K562 (cell line): ENCODE measurements around the gene CDC45. TPM values are rescaled to one million over a fixed set of nuclear protein-coding genes. Genes with fewer than 3 reads are reported as not detected.

Experiments used
- POLR2AphosphoS5 ChIP-seq: IDR thresholded peaks from 2 replicates; pipeline ENCODE4 v1.6.1; 2011; ENCODE audit warnings: mild to moderate bottlenecking, low read depth, low read length, moderate library complexity; ENCODE audit not compliant: control insufficient read depth, insufficient read depth
- SMAD3 ChIP-seq: fragments of 450-650 bp; formaldehyde crosslinking; conservative IDR thresholded peaks from 2 replicates; pipeline ENCODE4 v1.4.0; 2020; ENCODE audit warnings: mild to moderate bottlenecking
- TOE1 ChIP-seq, 2 experiments: fragments of 450-650 bp in 1 of 2; sonication (generic) in 1 of 2; formaldehyde crosslinking in 1 of 2; IDR thresholded peaks; 2 replicates each; pipeline versions ENCODE4 v1.7.1 to v1.8.0; 2016 to 2022; ENCODE audit warnings: borderline replicate concordance in 2 of 2, mild to moderate bottlenecking in 2 of 2, antibody characterized with exemption in 1 of 2, inconsistent platforms in 1 of 2, low read depth in 1 of 2, missing genetic modification reagents in 1 of 2, moderate library complexity in 1 of 2
- ZBTB17 ChIP-seq: fragments of 450-650 bp; formaldehyde crosslinking; IDR thresholded peaks from 2 replicates; pipeline ENCODE4 v1.4.0; 2020; ENCODE audit warnings: mild to moderate bottlenecking
- polyA plus RNA-seq, 8 experiments: library from polyadenylated mRNA; depleted of rRNA in 4 of 8; stranded (reverse) in 5 of 8; unstranded in 3 of 8; fragments of >200 nt; fragmentation: Nextera tagmentation in 2 of 8; fragmentation: Illumina TruSeq in 1 of 8; extraction: Ambion mirVana in 2 of 8; extraction: Trizol in 1 of 8; gene quantifications; 2 replicates each; pipeline versions ENCODE4 v1.2.1 to v1.2.3, GENCODE V29; 2011 to 2014; ENCODE audit warnings: inconsistent platforms in 1 of 8, missing spikeins in 1 of 8
- total RNA-seq, 7 experiments: library from RNA; depleted of rRNA in 6 of 7; stranded (reverse); fragments of >200 nt in 6 of 7; fragmentation: Illumina TruSeq in 2 of 7; extraction: Trizol in 2 of 7; gene quantifications; 2 replicates each; pipeline versions ENCODE4 v1.2.1 to v1.2.3, GENCODE V29; 2011 to 2021; ENCODE audit warnings: low replicate concordance in 1 of 7
- TF ChIP-seq, protein P1 (sequence below), 2 experiments: fragments of 200-800 bp in 1 of 2; sonication (Bioruptor generic) in 1 of 2; sonication (generic) in 1 of 2; formaldehyde crosslinking in 1 of 2; IDR thresholded peaks in 1 of 2; conservative IDR thresholded peaks in 1 of 2; 2 replicates each; pipeline versions ENCODE4 v1.5.0 to v1.6.1; 2016 to 2020; ENCODE audit warnings: missing compliant biosample characterization in 1 of 2, missing genetic modification characterization in 1 of 2, missing genetic modification reagents in 1 of 2
- TF ChIP-seq, protein P2 (sequence below), 2 experiments: IDR thresholded peaks; 2 replicates each; pipeline ENCODE4 v1.6.1; 2011; ENCODE audit warnings: borderline replicate concordance in 1 of 2, control low read depth in 1 of 2, low read depth in 1 of 2, low read length in 1 of 2, mild to moderate bottlenecking in 1 of 2, mixed read lengths in 1 of 2, moderate library complexity in 1 of 2; ENCODE audit not compliant: insufficient read depth in 1 of 2, insufficient read length in 1 of 2, poor library complexity in 1 of 2, severe bottlenecking in 1 of 2; ENCODE audit errors: extremely low read depth in 1 of 2

The CDC45 gene
- total and polyA plus RNA-seq, 9 of the 15 experiments (the other 6 are each of a cell fraction or from before 2014, with no cell fraction given), result 251 to 580 (median 410) TPM

DNA sequence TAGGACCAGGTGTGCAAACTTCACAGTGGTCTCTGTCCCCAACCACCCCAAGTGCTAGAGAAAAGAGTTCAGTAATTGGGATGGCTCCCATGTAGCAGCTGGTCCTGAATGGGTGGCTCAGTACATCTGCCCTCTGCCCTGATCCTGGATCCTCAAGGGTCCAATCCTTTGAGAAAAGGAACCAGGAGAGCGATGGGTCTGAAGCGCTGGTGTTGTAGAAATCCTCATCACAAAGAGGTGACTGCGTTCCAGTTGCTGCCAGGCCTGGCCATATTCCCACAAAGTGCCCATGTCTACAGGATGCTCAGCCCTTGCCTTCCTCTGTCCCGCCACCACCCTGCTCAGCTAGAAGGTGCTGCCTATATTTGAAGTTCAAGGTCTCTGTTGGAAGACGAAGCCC, 26.0 kb upstream of the CDC45 start (continued):
- TF ChIP-seq, protein P1, sequence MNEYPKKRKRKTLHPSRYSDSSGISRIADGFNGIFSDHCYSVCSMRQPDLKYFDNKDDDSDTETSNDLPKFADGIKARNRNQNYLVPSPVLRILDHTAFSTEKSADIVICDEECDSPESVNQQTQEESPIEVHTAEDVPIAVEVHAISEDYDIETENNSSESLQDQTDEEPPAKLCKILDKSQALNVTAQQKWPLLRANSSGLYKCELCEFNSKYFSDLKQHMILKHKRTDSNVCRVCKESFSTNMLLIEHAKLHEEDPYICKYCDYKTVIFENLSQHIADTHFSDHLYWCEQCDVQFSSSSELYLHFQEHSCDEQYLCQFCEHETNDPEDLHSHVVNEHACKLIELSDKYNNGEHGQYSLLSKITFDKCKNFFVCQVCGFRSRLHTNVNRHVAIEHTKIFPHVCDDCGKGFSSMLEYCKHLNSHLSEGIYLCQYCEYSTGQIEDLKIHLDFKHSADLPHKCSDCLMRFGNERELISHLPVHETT (CRISPR knock-in tag; conservative IDR thresholded peaks at IDR 0.05 in 1 of 2, IDR thresholded peaks at IDR 0.05 in 1 of 2), result 0 out of 4 replicates have a peak, but pooled peaks of 1 of the 2 experiments have one; percentile 18
- 0 out of 2 replicates have a peak, but pooled peaks have one; percentile 24 for TF ChIP-seq ZBTB17
- no peak for TF ChIP-seq TOE1 (IDR thresholded peaks at IDR 0.05; ENCODE audit: borderline replicate concordance)
- TF ChIP-seq TOE1 (CRISPR knock-in tag; IDR thresholded peaks at IDR 0.05; ENCODE audit: borderline replicate concordance, low read depth), result peak; percentile 83; the same call in 1 of the 2 replicates
- TF ChIP-seq, protein P2, sequence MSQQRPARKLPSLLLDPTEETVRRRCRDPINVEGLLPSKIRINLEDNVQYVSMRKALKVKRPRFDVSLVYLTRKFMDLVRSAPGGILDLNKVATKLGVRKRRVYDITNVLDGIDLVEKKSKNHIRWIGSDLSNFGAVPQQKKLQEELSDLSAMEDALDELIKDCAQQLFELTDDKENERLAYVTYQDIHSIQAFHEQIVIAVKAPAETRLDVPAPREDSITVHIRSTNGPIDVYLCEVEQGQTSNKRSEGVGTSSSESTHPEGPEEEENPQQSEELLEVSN (IDR thresholded peaks at IDR 0.05; ENCODE audit: borderline replicate concordance in 1 of 2, extremely low read depth in 1 of 2, insufficient read depth in 1 of 2, insufficient read length in 1 of 2, low read depth in 1 of 2, low read length in 1 of 2, poor library complexity in 1 of 2, severe bottlenecking in 1 of 2), result peak in 1 of 2 experiments; percentile 24
- 0 out of 2 replicates have a peak, but pooled peaks have one; percentile 22 for TF ChIP-seq SMAD3
- TF ChIP-seq POLR2AphosphoS5, result 0 out of 2 replicates have a peak, but pooled peaks have one; percentile 18
